AG10803 (cell line): Measurements from ENCODE around the gene MAP6.

Source experiments
- DNase-seq: peaks from one replicate; pipeline ENCODE4 v3.0.0; 2010; ENCODE audit warnings: low read depth
- H3K4me3 ChIP-seq: 2 replicates; pipeline ENCODE4 v1.5.1; 2011; ENCODE audit warnings: mild to moderate bottlenecking, low read length, control low read depth
- TF ChIP-seq, protein P1 (sequence below): conservative IDR thresholded peaks from 2 replicates; pipeline ENCODE4 v1.5.1; 2011; ENCODE audit warnings: mild to moderate bottlenecking, low read length, control low read depth, inconsistent platforms

The MAP6 gene

DNA sequence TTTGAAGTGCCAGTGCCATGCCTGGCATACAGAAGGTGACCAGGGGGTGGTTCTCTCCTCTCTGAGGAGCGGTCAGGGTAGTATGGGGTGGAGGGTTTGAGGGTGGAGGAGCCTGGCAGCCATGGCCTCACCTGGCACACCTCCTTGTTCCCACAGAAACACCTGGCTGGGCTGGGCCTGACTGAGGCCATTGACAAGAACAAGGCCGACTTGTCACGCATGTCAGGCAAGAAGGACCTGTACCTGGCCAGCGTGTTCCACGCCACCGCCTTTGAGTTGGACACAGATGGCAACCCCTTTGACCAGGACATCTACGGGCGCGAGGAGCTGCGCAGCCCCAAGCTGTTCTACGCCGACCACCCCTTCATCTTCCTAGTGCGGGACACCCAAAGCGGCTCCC, 97.2 kb downstream of the MAP6 start:
- no peak overlapping the region for H3K4me3 ChIP-seq
- TF ChIP-seq, protein P1, sequence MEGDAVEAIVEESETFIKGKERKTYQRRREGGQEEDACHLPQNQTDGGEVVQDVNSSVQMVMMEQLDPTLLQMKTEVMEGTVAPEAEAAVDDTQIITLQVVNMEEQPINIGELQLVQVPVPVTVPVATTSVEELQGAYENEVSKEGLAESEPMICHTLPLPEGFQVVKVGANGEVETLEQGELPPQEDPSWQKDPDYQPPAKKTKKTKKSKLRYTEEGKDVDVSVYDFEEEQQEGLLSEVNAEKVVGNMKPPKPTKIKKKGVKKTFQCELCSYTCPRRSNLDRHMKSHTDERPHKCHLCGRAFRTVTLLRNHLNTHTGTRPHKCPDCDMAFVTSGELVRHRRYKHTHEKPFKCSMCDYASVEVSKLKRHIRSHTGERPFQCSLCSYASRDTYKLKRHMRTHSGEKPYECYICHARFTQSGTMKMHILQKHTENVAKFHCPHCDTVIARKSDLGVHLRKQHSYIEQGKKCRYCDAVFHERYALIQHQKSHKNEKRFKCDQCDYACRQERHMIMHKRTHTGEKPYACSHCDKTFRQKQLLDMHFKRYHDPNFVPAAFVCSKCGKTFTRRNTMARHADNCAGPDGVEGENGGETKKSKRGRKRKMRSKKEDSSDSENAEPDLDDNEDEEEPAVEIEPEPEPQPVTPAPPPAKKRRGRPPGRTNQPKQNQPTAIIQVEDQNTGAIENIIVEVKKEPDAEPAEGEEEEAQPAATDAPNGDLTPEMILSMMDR: no peak
- DNase-seq: no peak

DNA sequence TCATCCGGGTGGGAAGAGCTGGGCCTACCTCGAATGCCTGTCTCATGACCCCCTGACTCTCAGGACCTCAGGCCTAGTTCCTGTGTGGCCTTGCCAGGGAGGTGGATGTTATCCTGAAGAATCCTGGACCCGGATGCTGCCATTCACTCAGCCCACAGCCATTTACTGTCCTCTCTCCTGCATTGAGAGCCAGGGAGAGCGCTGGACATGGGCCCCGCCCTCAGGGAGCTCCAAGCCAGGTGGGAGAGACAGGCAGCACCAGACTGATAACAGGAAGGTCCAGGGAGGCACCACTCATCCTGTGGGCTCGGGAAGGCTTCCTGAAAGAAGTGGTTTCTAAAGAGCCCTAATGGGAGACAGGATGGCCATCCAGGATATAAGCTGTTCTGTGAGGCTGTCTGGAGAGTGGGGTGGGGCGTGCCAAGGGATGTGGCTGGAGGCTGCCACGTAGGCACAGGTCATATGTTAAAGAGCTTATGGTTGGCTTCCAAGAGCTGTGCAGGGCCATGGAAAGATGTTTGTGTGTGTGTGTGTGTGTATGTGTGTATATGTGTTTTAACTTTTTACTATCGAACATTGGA, 98.2 kb downstream of the MAP6 start:
- H3K4me3 ChIP-seq: no peak overlapping the region
- TF ChIP-seq, protein P1: no peak
- no peak for DNase-seq

DNA sequence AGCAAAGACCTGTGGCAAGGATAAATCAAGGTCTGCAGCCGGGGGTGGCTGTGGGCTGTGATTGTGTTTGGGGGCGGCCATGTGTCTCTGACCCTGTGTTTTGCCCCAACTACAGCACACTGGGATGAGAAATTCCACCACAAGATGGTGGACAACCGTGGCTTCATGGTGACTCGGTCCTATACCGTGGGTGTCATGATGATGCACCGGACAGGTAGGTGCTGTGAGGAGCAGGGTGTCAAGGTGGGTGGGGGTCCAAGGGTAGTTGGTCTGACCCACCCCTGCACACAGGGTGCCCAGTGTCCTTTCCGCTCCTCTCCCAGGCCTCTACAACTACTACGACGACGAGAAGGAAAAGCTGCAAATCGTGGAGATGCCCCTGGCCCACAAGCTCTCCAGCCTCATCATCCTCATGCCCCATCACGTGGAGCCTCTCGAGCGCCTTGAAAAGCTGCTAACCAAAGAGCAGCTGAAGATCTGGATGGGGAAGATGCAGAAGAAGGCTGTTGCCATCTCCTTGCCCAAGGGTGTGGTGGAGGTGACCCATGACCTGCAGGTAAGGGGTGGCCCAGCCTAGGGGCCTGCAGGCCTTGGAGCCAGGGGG, 100.1 kb downstream of the MAP6 start:
- TF ChIP-seq, protein P1: no peak

DNA sequence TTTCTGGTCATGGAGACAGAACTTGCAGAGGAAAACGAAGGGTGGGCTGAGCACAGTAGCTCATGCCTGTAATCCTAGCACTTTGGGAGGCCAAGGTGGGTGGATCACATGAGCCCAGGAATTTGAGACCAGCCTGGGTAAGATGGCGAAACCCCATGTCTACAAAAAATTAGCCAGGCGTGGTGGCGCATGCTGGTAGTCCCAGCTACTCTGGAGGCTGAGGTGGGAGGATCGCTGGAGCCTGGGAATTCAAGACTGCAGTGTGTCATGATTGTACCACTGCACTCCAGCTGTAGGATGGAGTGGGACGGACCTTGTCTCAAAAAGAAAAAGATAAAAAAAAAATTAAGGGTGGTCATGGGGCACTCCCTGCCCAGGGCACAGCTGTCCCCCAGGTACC, 100.9 kb downstream of the MAP6 start:
- TF ChIP-seq, protein P1: no peak
- H3K4me3 ChIP-seq: peak overlapping the region; percentile 37
- no peak for DNase-seq

More for the DNA sequence above, 100.1 kb downstream of the MAP6 start:
- H3K4me3 ChIP-seq: peak overlapping the region; percentile 16; the same call in 1 of the 2 replicates
- no peak for DNase-seq

DNA sequence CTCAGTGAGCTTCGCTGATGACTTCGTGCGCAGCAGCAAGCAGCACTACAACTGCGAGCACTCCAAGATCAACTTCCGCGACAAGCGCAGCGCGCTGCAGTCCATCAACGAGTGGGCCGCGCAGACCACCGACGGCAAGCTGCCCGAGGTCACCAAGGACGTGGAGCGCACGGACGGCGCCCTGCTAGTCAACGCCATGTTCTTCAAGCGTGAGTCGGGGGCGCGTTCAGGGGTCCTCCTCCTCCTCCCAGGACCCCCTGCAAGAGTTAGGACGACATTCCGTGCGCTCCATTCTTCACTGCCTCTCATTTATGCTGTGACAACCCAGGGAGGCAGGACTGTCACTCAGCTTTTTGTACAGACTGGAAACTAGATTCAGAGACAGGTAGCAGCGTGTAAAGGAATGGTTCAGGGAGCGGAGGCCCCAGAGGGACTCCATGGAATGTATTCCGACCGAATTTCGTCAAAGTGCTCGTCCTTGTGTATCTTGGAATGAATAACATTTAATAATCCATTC, 102.0 kb downstream of the MAP6 start:
- DNase-seq: no peak
- TF ChIP-seq, protein P1: no peak
- H3K4me3 ChIP-seq: peak overlapping the region; percentile 99

DNA sequence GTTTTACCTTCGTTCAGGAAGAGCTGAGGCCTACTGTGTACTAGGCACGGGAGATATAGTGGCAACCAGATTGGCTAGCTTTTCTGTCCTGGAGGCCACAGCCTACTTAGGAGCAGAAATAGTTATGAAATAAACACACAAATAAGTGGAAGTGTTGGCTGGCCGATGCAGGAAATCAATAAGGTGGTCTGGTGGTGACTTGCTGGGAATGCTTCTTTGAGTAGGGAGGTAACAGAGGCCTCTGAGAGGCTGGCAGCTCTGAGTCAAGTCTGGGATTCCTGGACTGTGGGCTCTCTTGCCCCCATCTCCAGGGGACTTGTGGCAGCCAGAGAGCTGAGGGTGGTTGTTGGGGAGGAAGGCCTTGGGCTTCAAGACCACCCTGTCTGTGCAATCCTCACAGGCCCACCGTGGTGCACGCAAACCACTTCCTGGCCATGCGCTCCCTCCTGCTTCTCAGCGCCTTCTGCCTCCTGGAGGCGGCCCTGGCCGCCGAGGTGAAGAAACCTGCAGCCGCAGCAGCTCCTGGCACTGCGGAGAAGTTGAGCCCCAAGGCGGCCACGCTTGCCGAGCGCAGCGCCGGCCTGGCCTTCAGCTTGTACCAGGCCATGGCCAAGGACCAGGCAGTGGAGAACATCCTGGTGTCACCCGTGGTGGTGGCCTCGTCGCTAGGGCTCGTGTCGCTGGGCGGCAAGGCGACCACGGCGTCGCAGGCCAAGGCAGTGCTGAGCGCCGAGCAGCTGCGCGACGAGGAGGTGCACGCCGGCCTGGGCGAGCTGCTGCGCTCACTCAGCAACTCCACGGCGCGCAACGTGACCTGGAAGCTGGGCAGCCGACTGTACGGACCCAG, 102.7 kb downstream of the MAP6 start:
- TF ChIP-seq, protein P1: no peak
- no peak for DNase-seq
- peak overlapping the region; percentile 99 for H3K4me3 ChIP-seq
